GM18873 (cell line): Measurements from ENCODE around the gene AQP12B.
"Not testable (repeated sequence)": the region's sequence is repeated elsewhere in the genome, so short reads cannot be mapped to it uniquely, and the experiment has no call there.

Experiments
- ATAC-seq: cut with Tn5 transposase; IDR thresholded peaks from one replicate; pipeline ENCODE4 v1.9.1; 2021; ENCODE audit warnings: mild to moderate bottlenecking, moderate library complexity, moderate number of reproducible peaks; ENCODE audit not compliant: unreplicated experiment, low FRiP score

The AQP12B gene, protein sequence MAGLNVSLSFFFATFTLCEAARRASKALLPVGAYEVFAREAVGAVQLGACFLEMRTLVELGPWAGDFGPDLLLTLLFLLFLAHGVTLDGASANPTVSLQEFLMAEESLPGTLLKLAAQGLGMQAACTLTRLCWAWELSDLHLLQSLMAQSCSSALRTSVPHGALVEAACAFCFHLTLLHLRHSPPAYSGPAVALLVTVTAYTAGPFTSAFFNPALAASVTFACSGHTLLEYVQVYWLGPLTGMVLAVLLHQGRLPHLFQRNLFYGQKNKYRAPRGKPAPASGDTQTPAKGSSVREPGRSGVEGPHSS

DNA sequence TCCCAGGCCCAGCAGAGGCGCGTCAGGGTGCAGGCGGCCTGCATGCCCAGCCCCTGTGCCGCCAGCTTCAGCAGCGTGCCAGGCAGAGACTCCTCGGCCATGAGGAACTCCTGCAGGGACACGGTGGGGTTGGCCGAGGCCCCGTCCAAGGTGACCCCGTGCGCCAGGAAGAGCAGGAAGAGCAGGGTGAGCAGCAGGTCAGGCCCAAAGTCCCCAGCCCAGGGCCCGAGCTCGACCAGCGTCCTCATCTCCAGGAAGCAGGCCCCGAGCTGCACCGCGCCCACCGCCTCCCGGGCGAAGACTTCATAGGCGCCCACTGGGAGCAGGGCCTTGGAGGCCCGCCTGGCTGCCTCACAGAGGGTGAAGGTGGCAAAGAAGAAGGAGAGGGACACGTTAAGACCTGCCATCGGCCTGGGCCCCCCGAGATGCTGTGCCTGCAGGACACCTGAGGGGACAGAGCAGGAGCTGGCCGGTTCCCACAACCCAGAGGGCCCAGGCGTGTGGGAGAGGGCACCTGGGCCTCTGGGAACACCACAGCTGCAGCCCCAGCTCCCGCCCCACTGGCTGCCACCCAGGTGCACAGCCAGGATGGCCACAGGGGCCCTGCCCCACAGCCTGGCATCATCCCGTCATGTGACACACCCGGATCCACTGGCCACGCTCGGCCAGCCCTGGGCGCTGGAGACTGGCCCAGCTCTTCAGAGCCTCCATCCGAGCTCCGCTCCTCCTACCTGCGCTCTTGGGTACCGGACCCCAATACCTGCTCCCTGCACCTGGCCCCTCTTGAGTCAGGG, at the start of gene AQP12B:
AQP12B (minus strand) TSS at position 455 of the 794 bp plus-strand sequence; CDS start at position 407, 48 bp downstream.
- not testable (repeated sequence) for ATAC-seq

DNA sequence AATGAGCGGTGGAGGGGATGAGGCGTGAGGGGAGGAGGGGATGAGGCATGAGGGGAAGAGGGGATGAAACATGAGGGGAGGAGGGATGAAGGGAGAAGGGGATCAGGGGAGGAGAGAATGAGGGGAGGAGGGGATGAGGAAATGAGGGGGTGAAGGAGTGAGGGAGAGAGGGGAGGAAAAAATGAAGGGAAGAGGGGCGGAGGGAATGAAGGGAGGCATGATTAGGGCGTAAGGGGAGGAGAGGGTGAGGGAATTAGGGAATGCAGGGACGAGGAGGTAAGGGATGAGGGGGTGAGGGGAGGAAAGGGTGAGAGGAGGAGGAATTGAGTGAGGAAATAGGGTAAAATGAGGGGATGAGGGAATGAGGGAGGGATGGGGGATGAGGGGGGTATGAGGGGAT, 49.5 kb upstream of the AQP12B start:
- no peak for ATAC-seq

DNA sequence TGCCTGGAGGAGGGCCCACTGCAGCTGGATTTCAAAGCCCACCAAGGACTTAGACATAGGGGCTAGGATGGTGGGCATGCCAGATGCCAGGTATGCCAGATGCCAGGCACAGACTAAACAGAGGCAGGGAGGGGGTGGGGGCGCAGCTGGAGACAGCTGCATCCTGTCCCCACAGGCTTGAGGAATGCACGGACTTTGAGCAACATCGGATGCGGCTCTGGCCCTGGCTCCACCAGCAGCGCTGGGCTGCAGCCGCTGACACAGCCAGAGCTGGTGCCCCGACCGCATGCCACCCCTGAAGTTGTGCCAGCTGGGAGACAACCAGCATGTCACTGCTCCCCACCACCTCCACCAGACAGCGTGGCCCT, 48.5 kb upstream of the AQP12B start:
- ATAC-seq: no peak

DNA sequence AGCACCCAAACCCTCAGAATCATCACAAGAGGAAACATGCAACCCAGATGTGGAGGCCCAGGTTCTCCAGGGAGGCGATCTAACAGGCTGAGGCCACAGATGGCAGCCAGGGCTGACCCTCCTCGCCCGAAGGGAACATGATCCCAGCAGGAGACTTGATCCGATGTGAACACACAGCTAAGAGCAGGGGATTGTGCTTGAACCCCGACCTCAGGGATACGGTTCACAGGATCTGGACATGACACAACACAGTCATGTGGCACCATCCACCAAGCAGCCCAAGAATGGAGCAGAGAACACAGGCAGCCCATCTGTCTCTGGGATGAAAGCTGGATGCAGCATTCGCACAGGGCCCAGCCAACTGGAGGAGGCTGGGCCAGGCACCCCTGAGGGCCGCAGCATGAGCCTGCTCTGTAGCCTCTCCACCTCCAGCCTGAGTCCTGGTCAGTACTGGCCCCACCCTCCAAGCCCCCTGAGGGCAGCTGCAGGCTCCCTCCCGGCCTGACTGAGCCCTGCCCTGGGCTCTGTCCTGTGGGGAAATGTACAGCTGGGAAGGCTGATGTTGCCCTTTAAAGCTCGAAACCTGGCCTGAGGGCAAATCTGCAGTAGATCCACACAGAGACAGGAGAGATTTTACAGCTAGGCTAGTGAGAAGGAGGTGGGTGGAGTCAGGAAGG, 48.0 kb upstream of the AQP12B start:
- no peak for ATAC-seq

DNA sequence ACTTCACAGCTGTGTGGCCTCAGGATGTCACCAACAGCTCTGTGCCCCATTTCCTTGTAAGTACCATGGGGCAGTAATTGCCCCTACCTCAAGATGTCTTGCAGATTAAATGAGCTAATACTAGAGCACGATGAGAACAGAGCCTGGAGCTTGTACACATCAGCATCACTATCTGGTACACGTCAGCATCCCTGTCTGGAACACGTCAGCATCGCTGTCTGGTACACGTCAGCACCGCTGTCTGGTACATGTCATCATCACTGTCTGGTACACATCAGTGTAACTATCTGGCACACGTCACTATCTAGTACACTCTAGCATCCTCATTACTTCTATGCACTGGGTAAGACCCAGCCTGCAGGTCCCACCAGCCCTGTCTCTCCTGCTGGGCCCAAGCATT, 46.1 kb upstream of the AQP12B start:
- ATAC-seq: no peak

DNA sequence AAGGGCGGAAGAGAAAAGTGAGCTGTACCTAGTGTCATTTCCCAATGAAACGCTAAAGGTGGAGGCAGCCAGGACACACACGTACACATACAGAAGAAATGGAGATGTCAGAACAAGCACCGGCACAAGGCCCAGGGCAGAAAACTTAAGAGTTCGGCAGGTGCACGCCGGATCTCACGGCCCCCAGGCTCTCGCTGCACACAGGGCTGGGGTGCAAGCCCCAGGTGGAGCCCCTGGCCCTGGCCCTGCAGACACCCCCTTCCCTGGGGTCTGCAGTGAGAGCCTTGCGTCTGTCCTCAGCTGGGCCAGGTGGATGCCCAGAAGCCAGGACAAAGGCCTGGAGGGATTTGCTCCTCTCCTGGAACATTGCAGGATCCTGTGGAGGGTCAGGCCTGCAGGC, 45.7 kb upstream of the AQP12B start:
- ATAC-seq: no peak

DNA sequence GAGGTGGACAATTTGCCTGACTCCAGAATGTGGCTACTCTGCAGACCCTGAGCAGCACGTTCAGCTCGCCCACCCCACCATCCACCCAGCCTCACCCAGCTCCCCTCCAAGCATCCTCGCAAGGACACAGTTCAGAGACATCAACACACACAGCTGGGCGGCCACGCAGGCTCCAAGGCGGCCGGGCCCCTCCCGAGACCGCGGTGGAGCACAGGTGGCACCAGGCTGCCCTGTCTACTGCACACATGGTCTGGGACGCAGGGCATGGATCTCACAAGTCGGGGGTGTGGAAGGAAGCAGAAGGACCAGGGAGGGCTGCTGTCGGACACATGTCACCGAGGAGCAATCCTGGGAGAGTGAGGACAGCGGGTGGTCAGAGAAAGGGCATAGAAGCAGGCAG, 45.2 kb upstream of the AQP12B start:
- ATAC-seq: no peak

DNA sequence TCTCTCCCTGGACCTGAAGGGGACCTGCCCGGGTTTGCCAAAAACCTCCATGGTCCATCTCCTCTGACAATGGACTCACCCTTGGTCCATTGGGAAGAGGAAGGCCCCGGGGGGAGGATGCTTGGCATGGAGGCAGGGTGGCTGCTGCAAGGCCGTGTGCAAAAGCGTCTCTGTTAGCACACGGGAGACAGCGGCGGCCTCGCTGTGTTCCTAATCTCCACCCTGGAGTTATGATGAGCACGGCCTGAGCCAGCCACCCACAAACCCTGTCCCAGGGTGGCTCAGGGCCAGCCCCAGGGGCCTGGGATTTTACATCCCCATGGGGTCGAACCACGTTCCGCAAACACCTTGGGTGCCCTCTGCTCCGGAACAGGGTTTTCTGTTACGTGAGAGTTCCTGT, 44.8 kb upstream of the AQP12B start:
- ATAC-seq: no peak

DNA sequence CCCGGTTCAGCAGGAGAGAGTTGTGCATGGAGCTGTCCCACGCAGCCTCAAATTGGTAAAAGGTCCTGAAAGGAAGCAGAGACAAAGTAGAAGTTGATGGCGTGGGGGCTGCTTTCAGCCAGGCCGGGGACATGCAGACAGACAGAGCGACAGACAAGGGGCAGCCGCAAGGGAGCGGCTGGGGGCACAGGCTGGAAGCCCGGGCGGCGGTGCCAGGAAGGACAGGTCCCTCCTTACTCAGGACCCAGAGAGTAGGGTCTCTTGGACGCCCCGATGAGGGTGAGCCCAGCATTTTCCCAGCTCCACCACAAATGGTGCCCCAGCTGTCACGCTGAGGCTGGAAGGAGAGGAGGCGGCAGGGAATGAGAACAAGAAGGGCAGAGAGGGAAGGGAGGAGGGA, 44.2 kb upstream of the AQP12B start:
- no peak for ATAC-seq

DNA sequence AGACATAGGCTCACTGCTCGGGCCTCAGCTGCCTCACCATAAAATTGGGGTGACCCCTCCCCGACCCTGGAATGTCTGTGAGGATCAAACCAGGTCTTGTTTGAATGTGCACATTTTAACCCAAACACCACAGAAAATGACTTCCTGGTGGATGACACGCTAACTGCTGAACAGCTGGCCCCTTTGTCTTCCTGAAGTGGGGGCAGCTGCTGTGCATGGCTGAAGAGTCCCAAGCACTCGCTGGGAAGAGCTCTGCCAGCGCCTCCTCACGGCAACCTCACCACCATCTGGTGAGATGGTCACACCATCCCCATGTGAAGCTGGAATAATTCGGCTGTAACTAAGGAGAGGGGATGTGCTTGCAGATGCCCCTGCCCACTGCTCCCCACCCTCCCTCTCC, 43.0 kb upstream of the AQP12B start:
- ATAC-seq: no peak

DNA sequence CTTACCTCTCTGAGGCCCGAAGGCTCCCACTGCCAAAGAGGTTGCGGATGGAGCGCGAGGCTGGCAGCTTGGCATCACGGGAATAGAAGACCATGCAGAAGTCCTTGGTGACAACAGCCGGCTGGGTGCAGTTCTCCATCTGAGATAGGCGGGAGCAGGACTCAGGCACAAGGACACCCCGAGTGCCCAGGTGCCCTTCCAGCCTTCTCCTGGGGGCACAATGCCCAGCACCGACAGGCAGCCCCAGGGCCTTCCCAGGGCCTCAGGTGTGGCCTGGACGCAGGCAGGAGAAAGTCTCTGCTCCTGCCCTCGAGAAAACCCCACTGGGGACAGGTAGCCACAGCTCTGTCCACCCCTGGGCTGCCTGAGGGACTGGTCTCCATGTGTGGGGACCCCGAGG, 42.6 kb upstream of the AQP12B start:
- no peak for ATAC-seq

DNA sequence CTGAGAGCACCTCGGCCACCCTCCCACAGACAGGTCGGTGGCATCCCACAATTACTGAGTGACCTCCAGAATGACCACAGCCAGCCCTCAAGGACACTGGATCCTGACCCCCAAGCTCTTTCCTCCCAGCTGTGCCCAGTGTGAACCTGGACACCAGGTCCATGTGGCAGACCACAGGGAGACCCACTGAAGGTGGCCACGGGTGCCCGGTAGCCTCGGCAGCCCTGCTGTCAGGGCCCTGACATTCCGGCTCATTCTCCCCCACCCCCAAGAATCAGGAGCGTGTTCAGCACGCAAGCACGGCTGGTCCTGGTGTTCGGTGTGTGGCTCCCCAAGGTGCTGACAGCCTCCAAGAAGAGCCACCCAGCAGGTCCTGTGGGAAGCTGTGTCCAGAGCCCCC, 41.7 kb upstream of the AQP12B start:
- ATAC-seq: no peak

DNA sequence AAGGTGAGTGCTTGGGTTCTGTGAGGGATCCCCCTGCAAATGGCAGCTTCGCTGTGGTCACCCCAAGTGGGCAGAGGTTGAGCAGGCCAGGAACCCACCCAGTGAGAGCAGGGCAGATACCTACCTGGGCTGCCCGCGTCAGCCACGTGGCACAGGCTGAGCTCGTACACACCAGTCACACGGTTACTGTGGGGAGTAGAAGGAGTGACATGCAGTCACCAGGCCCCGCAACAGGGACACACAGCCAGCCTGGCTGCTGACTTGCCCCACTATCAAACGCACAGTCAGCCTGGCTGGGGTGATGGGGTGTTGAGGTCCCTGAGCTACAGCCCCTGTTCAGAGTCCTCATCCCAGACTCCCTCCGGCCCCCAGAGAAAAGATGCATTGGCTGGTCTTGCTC, 41.2 kb upstream of the AQP12B start:
- no peak for ATAC-seq

DNA sequence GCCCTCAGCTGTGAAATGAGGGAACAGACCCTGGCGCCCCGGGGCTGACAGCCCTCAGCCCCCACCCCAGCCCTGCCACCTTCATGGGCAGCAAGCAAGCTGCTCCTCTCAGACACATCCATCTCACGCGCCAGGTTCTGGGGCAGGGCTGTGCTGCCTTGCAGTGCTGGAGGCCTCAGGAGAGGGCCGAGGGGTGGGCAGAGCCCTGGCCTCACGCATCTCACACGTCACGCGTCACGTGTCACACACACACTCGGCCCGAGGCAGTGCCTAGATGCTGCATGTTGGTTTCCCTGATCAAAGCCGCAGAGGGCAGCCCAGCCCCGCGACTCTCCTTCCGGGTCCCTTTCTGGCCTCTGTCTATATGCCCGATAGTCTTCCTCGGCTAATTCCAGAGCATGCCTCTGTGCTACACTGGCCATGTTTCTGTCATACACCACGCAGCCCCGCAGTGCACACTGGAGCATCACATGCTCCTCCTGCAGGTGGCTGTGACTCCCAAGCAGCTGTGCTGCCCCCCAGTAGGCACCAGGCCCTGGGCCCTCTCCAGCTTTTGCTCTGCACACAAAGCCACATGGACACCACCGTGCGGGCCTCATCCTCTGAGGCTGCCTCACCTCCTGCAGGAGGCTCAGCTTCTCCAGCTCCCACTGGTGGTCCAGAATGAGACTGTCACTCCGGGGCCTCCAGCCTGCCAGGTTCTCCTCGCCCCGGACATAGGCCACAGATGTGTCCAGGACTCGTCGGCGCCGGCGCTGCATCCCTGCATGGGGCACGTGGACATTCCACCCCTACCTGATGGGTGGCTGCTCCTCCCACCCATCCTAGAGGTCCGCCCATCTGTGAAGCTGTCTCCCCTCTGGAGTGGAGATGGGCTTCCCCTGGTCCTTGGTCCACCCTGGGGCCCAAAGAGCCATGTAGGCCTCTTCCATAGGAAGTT, 40.4 kb upstream of the AQP12B start:
- ATAC-seq: no peak

DNA sequence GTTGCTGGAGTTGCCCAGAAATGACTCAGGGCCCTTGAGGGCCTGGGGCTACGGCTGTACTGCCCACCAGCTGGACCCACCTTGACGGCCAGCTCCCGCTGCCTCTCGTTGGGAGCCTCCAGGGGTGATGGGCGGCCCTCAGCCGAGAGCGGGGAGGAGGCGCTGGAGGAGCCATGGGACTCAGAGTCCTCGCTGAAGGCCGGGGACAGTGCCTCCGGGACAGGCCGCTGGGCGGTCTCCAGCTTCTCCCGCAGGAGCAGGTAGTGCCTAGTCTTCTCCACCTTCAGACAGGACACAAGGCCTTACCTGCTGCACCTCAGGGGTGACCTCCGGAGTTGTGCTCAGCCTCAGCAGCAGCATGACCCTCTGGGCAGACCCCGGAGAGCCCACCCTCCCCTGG, 39.7 kb upstream of the AQP12B start:
- no peak for ATAC-seq

DNA sequence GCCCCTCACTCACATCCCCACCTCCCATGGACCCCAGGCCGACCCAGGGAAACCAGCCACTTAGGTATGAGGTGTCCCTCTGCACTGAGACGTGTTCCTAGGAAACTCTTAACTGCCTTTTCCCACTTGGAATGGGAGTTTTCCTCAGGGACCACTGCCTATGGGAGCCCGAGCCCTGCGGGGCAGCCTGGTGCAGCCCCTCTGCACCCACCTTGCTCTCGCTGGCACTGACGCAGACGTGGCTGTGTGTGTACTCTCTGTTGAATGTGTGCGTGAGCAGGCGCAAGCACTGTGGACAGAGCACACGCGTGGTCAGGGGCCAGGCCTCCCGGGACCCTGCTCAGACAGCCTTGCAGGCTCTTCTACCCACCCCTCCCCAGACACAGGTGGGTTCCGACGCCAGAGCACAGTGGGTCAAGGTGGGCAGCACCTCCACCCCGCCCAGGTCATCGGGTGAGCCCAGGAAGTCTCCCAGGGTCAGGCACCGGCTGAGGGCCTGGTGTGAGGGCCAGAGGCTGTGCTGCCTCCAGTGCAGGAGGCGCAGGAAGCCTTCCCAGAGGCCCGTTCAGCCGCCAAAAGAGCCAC, 39.0 kb upstream of the AQP12B start:
- ATAC-seq: no peak

DNA sequence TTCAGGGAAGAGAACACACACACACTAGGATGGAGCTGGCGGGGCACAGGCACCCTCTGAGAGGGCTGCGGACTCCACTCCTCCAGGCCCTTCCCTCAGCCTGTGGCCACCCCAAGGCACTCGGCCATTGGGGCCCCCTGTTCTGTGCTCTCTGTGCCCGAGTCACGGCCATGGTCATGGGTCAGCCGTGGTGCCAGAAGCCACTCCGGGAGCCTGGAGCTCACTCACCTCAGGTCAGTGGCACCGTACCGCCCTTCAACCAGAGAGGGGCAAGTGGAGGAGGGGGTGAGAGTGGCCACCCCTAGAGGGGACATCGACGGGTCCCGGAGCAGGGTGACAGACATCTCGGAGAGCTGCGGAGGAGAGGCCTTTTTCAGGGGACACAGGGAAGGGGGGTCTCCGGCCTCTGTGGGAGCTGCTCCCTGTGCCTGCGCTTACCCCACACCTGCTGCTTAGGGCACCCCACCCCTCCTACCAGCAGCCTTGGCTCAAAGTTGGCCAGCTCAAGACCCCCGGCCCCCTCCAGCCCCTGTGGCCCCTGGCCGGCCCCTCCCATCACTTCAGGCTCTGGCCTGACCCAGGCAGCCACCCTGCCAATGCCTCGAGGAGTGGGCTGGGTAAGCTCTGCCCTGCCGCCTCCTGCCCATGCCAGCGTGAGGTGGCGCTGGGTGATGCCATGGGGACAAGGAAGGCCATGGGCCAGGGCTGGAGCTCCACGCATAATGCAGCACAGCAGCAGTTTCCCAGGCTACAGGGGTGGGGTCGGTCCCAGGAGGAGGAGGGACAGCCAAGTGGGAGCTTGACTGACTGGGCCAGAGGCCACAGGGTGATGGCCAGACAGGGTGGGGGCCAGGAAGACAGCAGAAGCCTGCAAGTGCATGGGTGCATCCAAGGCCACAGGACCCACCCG, 38.3 kb upstream of the AQP12B start:
- ATAC-seq: no peak

DNA sequence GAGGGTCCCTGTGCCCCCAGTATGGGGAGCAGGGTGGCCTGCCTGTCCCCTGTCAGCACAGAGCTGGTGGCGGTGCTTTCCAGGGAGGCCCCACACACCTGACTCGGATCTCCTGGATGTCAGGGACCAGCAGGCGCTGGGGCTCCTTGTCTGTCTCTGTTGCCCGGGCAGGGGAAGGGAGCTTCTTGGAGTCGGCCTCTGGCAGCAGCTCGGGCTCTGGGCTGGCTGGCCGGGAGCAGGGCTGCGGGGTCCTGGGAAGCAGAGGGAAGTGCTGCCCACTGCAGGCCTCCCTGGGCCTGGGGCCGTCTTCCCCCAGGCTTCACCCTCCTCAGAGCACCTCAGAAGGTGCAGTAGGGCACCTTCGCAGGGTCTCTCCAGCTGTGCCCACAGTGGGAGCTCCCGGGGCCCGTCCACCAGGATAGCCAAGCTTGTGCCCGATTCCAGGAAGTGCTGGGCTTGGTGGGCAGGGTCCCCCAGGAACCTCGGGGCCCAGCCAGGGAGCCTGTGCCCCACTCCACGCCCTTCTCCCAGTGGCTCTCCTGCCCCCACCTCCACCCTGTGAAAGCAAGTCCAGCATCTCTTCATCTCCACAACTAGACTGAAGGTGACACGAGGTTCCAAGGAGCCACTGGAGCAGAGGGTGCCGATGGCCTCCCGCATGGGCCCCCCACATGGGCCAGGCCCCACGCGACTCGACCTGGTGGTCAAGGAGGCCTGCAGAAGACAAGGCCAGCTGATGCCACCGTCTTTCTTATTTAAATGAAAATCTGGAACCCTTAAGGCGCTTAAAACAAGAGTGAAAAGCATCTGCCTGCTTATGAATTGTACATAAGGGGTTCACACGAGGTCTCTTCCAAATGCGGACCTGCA, 37.2 kb upstream of the AQP12B start:
- no peak for ATAC-seq
